Peyer's patch (tissue), 4 donors: Measurements from ENCODE around the gene TTI1. TPM values are rescaled to one million over a fixed set of nuclear protein-coding genes. Genes with fewer than 3 reads are reported as not detected.

Experiments used
- DNase-seq, 3 donors: peaks; one replicate each; pipeline ENCODE4 v3.0.0-alpha.2; 2017 to 2019
- H3K27ac ChIP-seq, 4 donors: fragments of 200-600 bp; sonication (generic); one replicate each; pipeline ENCODE4 v1.5.1; 2016 to 2019
- H3K27me3 ChIP-seq, 2 donors: fragments of 200-600 bp; sonication (generic); one replicate each; pipeline ENCODE4 v1.5.1; 2019
- H3K36me3 ChIP-seq, 3 donors: fragments of 200-600 bp; sonication (generic); one replicate each; pipeline ENCODE4 v1.5.1; 2016 to 2019
- H3K4me1 ChIP-seq, 4 donors: fragments of 200-600 bp; sonication (generic); one replicate each; pipeline ENCODE4 v1.5.1; 2016 to 2019
- H3K4me3 ChIP-seq, 4 donors: fragments of 200-600 bp; sonication (generic); 1 replicate in 3 of 4; 2 replicates in 1 of 4; pipeline ENCODE4 v1.5.1; 2016 to 2019; ENCODE audit warnings: mild to moderate bottlenecking in 1 of 4
- H3K9me3 ChIP-seq, 4 donors: fragments of 200-600 bp; sonication (generic); one replicate each; pipeline ENCODE4 v1.5.1; 2016 to 2019; ENCODE audit warnings: mild to moderate bottlenecking in 1 of 4
- CTCF ChIP-seq, 6 experiments: fragments of 450-650 bp in 4 of 6; fragments of 200-600 bp in 2 of 6; sonication (generic) in 1 of 6; IDR thresholded peaks; one replicate each; pipeline ENCODE4 v1.5.1; 2017 to 2019; ENCODE audit warnings: antibody characterized with exemption in 6 of 6, mild to moderate bottlenecking in 3 of 6, moderate library complexity in 1 of 6
- POLR2A ChIP-seq, 2 donors: fragments of 450-650 bp; IDR thresholded peaks; one replicate each; pipeline ENCODE4 v1.5.1; 2017; ENCODE audit warnings: antibody characterized with exemption in 2 of 2, mild to moderate bottlenecking in 2 of 2, moderate library complexity in 2 of 2
- total RNA-seq, 4 donors: library from RNA; depleted of rRNA; stranded (reverse); fragments of >200 nt; gene quantifications; one replicate each; pipeline ENCODE4 v1.1.0, GENCODE V29; 2016

Gene TTI1
- total RNA-seq, 4 donors from 2014 or later, result 9.3 to 34.7 (median 14.8) TPM

GRCh38 chr20:38054647-38055046 lies 21.4 kb upstream of the TTI1 start:
- Histone ChIP-seq H3K4me3 (no peak overlapping the region), H3K4me1 (no peaks in the 10 kb centered on the region), H3K27ac (no peak overlapping the region), H3K9me3 (no peaks in the 10 kb centered on the region), H3K27me3 (no peaks in the 10 kb centered on the region), H3K36me3 (peaks cover 0 to 47% (median 5%) of the 10 kb centered on the region in 3 donors)
- TF ChIP-seq CTCF (IDR thresholded peaks at IDR 0.05) (no peak), POLR2A (IDR thresholded peaks at IDR 0.05) (no peak)
- DNase-seq, result no peak

GRCh38 chr20:38052870-38053269 lies 19.6 kb upstream of the TTI1 start:
- peaks cover 0 to 46% (median 5%) of the 10 kb centered on the region in 3 donors for H3K36me3 ChIP-seq
- H3K4me1 ChIP-seq, result no peaks in the 10 kb centered on the region
- no peak overlapping the region for H3K4me3 ChIP-seq
- no peak overlapping the region for H3K27ac ChIP-seq
- no peaks in the 10 kb centered on the region for H3K27me3 ChIP-seq
- H3K9me3 ChIP-seq, result no peaks in the 10 kb centered on the region
- no peak for TF ChIP-seq CTCF (IDR thresholded peaks at IDR 0.05)
- no peak for DNase-seq

- Histone ChIP-seq H3K27me3 (no peaks in the 10 kb centered on the region), H3K36me3 (peaks cover 0 to 48% (median 5%) of the 10 kb centered on the region in 3 donors), H3K9me3 (no peaks in the 10 kb centered on the region), H3K27ac (no peak overlapping the region), H3K4me3 (no peak overlapping the region), H3K4me1 (peaks cover 0 to 11% (median 0%) of the 10 kb centered on the region in 4 donors)
- TF ChIP-seq CTCF (IDR thresholded peaks at IDR 0.05), result no peak
- no peak for TF ChIP-seq POLR2A (IDR thresholded peaks at IDR 0.05)
- no peak for DNase-seq
Observed at GRCh38 chr20:38050686-38051085, 17.4 kb upstream of the TTI1 start.

- Histone ChIP-seq H3K4me1 (peaks cover 0 to 11% (median 0%) of the 10 kb centered on the region in 4 donors), H3K9me3 (no peaks in the 10 kb centered on the region), H3K27ac (no peak overlapping the region), H3K4me3 (no peak overlapping the region), H3K27me3 (no peaks in the 10 kb centered on the region), H3K36me3 (peaks cover 0 to 55% (median 5%) of the 10 kb centered on the region in 3 donors)
- DNase-seq, result no peak
- no peak for TF ChIP-seq CTCF (IDR thresholded peaks at IDR 0.05)
- TF ChIP-seq POLR2A (IDR thresholded peaks at IDR 0.05), result no peak
Observed at GRCh38 chr20:38049800-38050199, 16.5 kb upstream of the TTI1 start.

GRCh38 chr20:38046572-38046971 lies 13.3 kb upstream of the TTI1 start:
- no peak for DNase-seq

More at GRCh38 chr20:38046572-38046971, 13.3 kb upstream of the TTI1 start:
- Histone ChIP-seq H3K27ac (no peak overlapping the region), H3K36me3 (peaks cover 0 to 69% (median 5%) of the 10 kb centered on the region in 3 donors), H3K4me3 (no peak overlapping the region), H3K27me3 (no peaks in the 10 kb centered on the region), H3K9me3 (no peaks in the 10 kb centered on the region), H3K4me1 (peaks cover 0 to 11% (median 0%) of the 10 kb centered on the region in 4 donors)
- no peak for TF ChIP-seq CTCF (IDR thresholded peaks at IDR 0.05)
- TF ChIP-seq POLR2A (IDR thresholded peaks at IDR 0.05), result no peak
